H9 (cell line): ENCODE measurements around the gene APOBEC3B. TPM values are rescaled to one million over a fixed set of nuclear protein-coding genes. Genes with fewer than 3 reads are reported as not detected.

Experiments used
- DNase-seq: peaks from one replicate; pipeline ENCODE4 v3.0.0-alpha.2; 2017
- H2AFZ ChIP-seq: one replicate; pipeline ENCODE4 v1.6.1; 2013; ENCODE audit warnings: mild to moderate bottlenecking, low read length, control low read depth, moderate library complexity
- H2AK5ac ChIP-seq: 2 replicates; pipeline ENCODE4 v1.6.1; 2013; ENCODE audit warnings: low read length, control low read depth, mixed read lengths; ENCODE audit not compliant: insufficient read length
- H2BK120ac ChIP-seq: one replicate; pipeline ENCODE4 v1.6.1; 2013; ENCODE audit warnings: low read depth, mild to moderate bottlenecking, low read length, control low read depth, inconsistent platforms; ENCODE audit not compliant: poor library complexity, severe bottlenecking
- H2BK12ac ChIP-seq: 2 replicates; pipeline ENCODE4 v1.6.1; 2013; ENCODE audit warnings: low read length, control low read depth, mixed read lengths, low read depth; ENCODE audit not compliant: insufficient read length
- H2BK15ac ChIP-seq: 2 replicates; pipeline ENCODE4 v1.6.1; 2013; ENCODE audit warnings: low read depth, low read length, control low read depth
- H2BK20ac ChIP-seq: one replicate; pipeline ENCODE4 v1.6.1; 2013; ENCODE audit warnings: low read depth, mild to moderate bottlenecking, low read length, control low read depth, inconsistent platforms; ENCODE audit not compliant: poor library complexity, severe bottlenecking
- H2BK5ac ChIP-seq: 2 replicates; pipeline ENCODE4 v1.6.1; 2013; ENCODE audit warnings: low read length, control low read depth, mixed read lengths; ENCODE audit not compliant: insufficient read length
- H3K14ac ChIP-seq: 2 replicates; pipeline ENCODE4 v1.6.1; 2013; ENCODE audit warnings: low read length, control low read depth; ENCODE audit not compliant: insufficient read depth
- H3K18ac ChIP-seq: 2 replicates; pipeline ENCODE4 v1.6.1; 2013; ENCODE audit warnings: low read depth, mild to moderate bottlenecking, mixed read lengths, low read length, control low read depth; ENCODE audit not compliant: insufficient read length
- H3K23ac ChIP-seq: 2 replicates; pipeline ENCODE4 v1.6.1; 2013; ENCODE audit warnings: low read length, control low read depth, mixed read lengths, low read depth; ENCODE audit not compliant: insufficient read length
- H3K23me2 ChIP-seq: 2 replicates; pipeline ENCODE4 v1.6.1; 2013; ENCODE audit warnings: low read depth, mild to moderate bottlenecking, mixed read lengths, low read length, control low read depth; ENCODE audit not compliant: insufficient read length, poor library complexity, severe bottlenecking
- H3K27ac ChIP-seq: 2 replicates; pipeline ENCODE4 v1.5.1; 2013; ENCODE audit warnings: low read length, control low read depth, mixed read lengths, low read depth; ENCODE audit not compliant: insufficient read length
- H3K27me3 ChIP-seq: 2 replicates; pipeline ENCODE4 v1.6.1; 2013; ENCODE audit warnings: low read length, control low read depth, inconsistent platforms; ENCODE audit not compliant: insufficient read depth
- H3K4ac ChIP-seq: 2 replicates; pipeline ENCODE4 v1.6.1; 2013; ENCODE audit warnings: low read depth, mild to moderate bottlenecking, control low read depth, inconsistent platforms, low read length, moderate library complexity
- H3K4me1 ChIP-seq: 2 replicates; pipeline ENCODE4 v1.6.1; 2013; ENCODE audit warnings: low read length, control low read depth, inconsistent platforms; ENCODE audit not compliant: insufficient read depth
- H3K4me2 ChIP-seq: 2 replicates; pipeline ENCODE4 v1.6.1; 2013; ENCODE audit warnings: low read length, control low read depth, mixed read lengths; ENCODE audit not compliant: insufficient read length, insufficient read depth
- H3K56ac ChIP-seq: 2 replicates; pipeline ENCODE4 v1.6.1; 2013; ENCODE audit warnings: low read depth, mild to moderate bottlenecking, mixed read lengths, low read length, control low read depth; ENCODE audit not compliant: insufficient read length
- H3K79me1 ChIP-seq: 2 replicates; pipeline ENCODE4 v1.6.1; 2013; ENCODE audit warnings: low read depth, mild to moderate bottlenecking, moderate library complexity, low read length, control low read depth, inconsistent platforms; ENCODE audit not compliant: insufficient read depth, poor library complexity, severe bottlenecking
- H3K79me2 ChIP-seq: 2 replicates; pipeline ENCODE4 v1.6.1; 2013; ENCODE audit warnings: low read length, control low read depth, inconsistent platforms; ENCODE audit not compliant: insufficient read depth
- H3K9ac ChIP-seq: 2 replicates; pipeline ENCODE4 v1.6.1; 2013; ENCODE audit warnings: low read length, control low read depth, mixed read lengths; ENCODE audit not compliant: insufficient read length; ENCODE audit errors: extremely low read depth
- H3K9me3 ChIP-seq: one replicate; pipeline ENCODE4 v1.6.1; 2013; ENCODE audit warnings: low read depth, low read length, inconsistent platforms; ENCODE audit not compliant: control insufficient read depth
- H3T11ph ChIP-seq: one replicate; pipeline ENCODE4 v1.6.1; 2013; ENCODE audit warnings: mild to moderate bottlenecking, low read length, control low read depth, inconsistent platforms
- H4K20me1 ChIP-seq: one replicate; pipeline ENCODE4 v1.6.1; 2013; ENCODE audit not compliant: control insufficient read depth, insufficient read length, insufficient read depth
- H4K5ac ChIP-seq: 2 replicates; pipeline ENCODE4 v1.6.1; 2013; ENCODE audit warnings: low read depth, mild to moderate bottlenecking, mixed read lengths, low read length, control low read depth; ENCODE audit not compliant: insufficient read length
- H4K8ac ChIP-seq: replicated peaks from 2 replicates; pipeline ENCODE4 v1.6.1; 2013; ENCODE audit warnings: low read length, control low read depth, mixed read lengths, low read depth; ENCODE audit not compliant: insufficient read length
- H4K91ac ChIP-seq: 2 replicates; pipeline ENCODE4 v1.6.1; 2013; ENCODE audit warnings: low read depth, mild to moderate bottlenecking, moderate library complexity, mixed read lengths, low read length, control low read depth; ENCODE audit not compliant: insufficient read length
- H3K27ac Mint-ChIP-seq, 3 experiments: 2 replicates in 2 of 3; 3 replicates in 1 of 3; pipeline ENCODE4 v1.8.0; 2020 to 2021; ENCODE audit warnings: mixed read lengths in 3 of 3, mild to moderate bottlenecking in 1 of 3, moderate library complexity in 1 of 3
- H3K27me3 Mint-ChIP-seq: 2 replicates; pipeline ENCODE4 v1.8.0; 2021; ENCODE audit warnings: low read depth, mild to moderate bottlenecking, moderate library complexity, mixed read lengths
- H3K36me3 Mint-ChIP-seq, 3 experiments: 2 replicates in 2 of 3; 3 replicates in 1 of 3; pipeline ENCODE4 v1.8.0; 2020 to 2021; ENCODE audit warnings: low read depth in 3 of 3, mixed read lengths in 3 of 3; ENCODE audit not compliant: insufficient read depth in 1 of 3
- H3K4me1 Mint-ChIP-seq, 2 experiments: 2 replicates each; pipeline ENCODE4 v1.8.0; 2020; ENCODE audit warnings: mixed read lengths in 2 of 2
- H3K4me3 Mint-ChIP-seq, 2 experiments: 2 replicates in 1 of 2; 3 replicates in 1 of 2; pipeline ENCODE4 v1.8.0; 2020 to 2021; ENCODE audit warnings: mild to moderate bottlenecking in 2 of 2, mixed read lengths in 2 of 2, moderate library complexity in 1 of 2
- H3K9me3 Mint-ChIP-seq, 2 experiments: 2 replicates in 1 of 2; 3 replicates in 1 of 2; pipeline ENCODE4 v1.8.0; 2020; ENCODE audit warnings: mild to moderate bottlenecking in 2 of 2, mixed read lengths in 2 of 2, moderate library complexity in 1 of 2
- CTCF ChIP-seq: fragments of 200-600 bp; sonication (generic); conservative IDR thresholded peaks from 3 replicates; pipeline ENCODE4 v1.8.0; 2021; ENCODE audit warnings: antibody characterized with exemption, mild to moderate bottlenecking
- WGBS: extraction: QIAGEN DNeasy Blood & Tissue Kit; methylation state at CpG from one replicate; pipeline ENCODE4 v1.1.7; 2013; ENCODE audit warnings: missing lambda C conversion rate, low lambda C conversion rate, mixed read lengths; ENCODE audit not compliant: insufficient read length; ENCODE audit errors: extremely low coverage; 5-methylcytosine and 5-hydroxymethylcytosine counted together
- total RNA-seq: library from RNA; stranded (reverse); gene quantifications from 2 replicates; pipeline ENCODE4 v1.2.1, GENCODE V29; 2021

APOBEC3B gene
- total RNA-seq, 1 experiment from 2014 or later: 29.0 TPM

- Histone ChIP-seq H3K18ac (no peak overlapping the region), H3K56ac (no peak overlapping the region), H3K4me2 (no peak overlapping the region), H2BK20ac (no peak overlapping the region), H2AK5ac (no peak overlapping the region), H2AFZ (no peak overlapping the region), H2BK5ac (no peak overlapping the region), H2BK120ac (no peak overlapping the region), H3K4ac (no peak overlapping the region), H3K9me3 (no peaks in the 10 kb centered on the region), H4K20me1 (no peaks in the 10 kb centered on the region), H3K14ac (no peak overlapping the region), H4K91ac (no peak overlapping the region), H2BK12ac (no peak overlapping the region), H3K23me2 (no peaks in the 10 kb centered on the region), H3T11ph (no peak overlapping the region), H3K27me3 (no peaks in the 10 kb centered on the region), H2BK15ac (no peak overlapping the region), H3K27ac (no peak overlapping the region), H3K79me2 (no peaks in the 10 kb centered on the region), H3K79me1 (no peaks in the 10 kb centered on the region), H3K23ac (no peak overlapping the region), H3K4me1 (no peaks in the 10 kb centered on the region), H4K5ac (no peak overlapping the region), H3K9ac (no peak overlapping the region), H4K8ac (no peak overlapping the region)
- H3K27me3 Mint-ChIP-seq: peaks cover 26% of the 10 kb centered on the region
- no peaks in the 10 kb centered on the region for H3K36me3 Mint-ChIP-seq
- H3K4me3 Mint-ChIP-seq: no peak overlapping the region
- no peak for DNase-seq
- H3K4me1 Mint-ChIP-seq: peaks cover 3 to 4% of the 10 kb centered on the region in 2 experiments; a peak in 3 of 4 replicates
- WGBS: no CpG with 5 or more reads among the region's 5 CpGs
- no peak for TF ChIP-seq CTCF
- H3K27ac Mint-ChIP-seq: no peak overlapping the region
- no peaks in the 10 kb centered on the region for H3K9me3 Mint-ChIP-seq
Measured at GRCh38 chr22:38956551-38956950, 25.6 kb upstream of the APOBEC3B start.
